ENCODE data around the gene KRT33B. TPM values are rescaled to one million over a fixed set of nuclear protein-coding genes. Genes with fewer than 3 reads are reported as not detected.

KRT33B gene
- total and polyA plus RNA-seq, 2 of the 4 experiments (the other 2 are of a cell fraction) = 0.18 to 0.22 TPM

- no TSS peak for BruUV-seq (replicated peaks)
- Histone ChIP-seq H3K79me1 (ENCODE audit: low read depth in 1 of 2, low read length in 2 of 2) (no peaks in the 10 kb centered on the region), H3K14ac (replicated peaks; ENCODE audit: low read depth, low read length) (0 out of 2 replicates have a peak overlapping the region, but pooled peaks have one; percentile 49), H4K5ac (ENCODE audit: low read depth, low read length) (peak overlapping the region; percentile 41; the same call in 1 of the 2 replicates), H3K9me3 (ENCODE audit: control insufficient read depth, insufficient read depth, low read length) (peaks cover 7% of the 10 kb centered on the region), H4K8ac (ENCODE audit: low read depth in 2 of 2, low read length in 2 of 2) (no peak overlapping the region), H3K4ac (ENCODE audit: low read depth, low read length) (no peak overlapping the region), H3K18ac (ENCODE audit: low read depth, low read length) (peak overlapping the region; percentile 87), H4K91ac (ENCODE audit: insufficient read depth, low read depth, low read length) (no peak overlapping the region; the same call in 1 of the 2 replicates), H2BK20ac (ENCODE audit: low read depth, low read length) (peak overlapping the region; percentile 16; the same call in 1 of the 2 replicates), H3K56ac (ENCODE audit: extremely low read depth, insufficient read depth, low read length) (no peak overlapping the region), H3K4me2 (ENCODE audit: low read depth, low read length) (no peak overlapping the region; the same call in 1 of the 2 replicates), H3K4me3 (ENCODE audit: insufficient read depth, low read depth, low read length) (no peak overlapping the region), H2AFZ (replicated peaks; ENCODE audit: low read length, poor library complexity) (no peak overlapping the region), H3K23ac (ENCODE audit: low read depth, low read length) (peak overlapping the region; percentile 34; the same call in 1 of the 2 replicates), H3K36me3 (ENCODE audit: control insufficient read depth, insufficient read depth, low read length) (no peaks in the 10 kb centered on the region), H4K20me1 (ENCODE audit: insufficient read depth, low read length) (no peaks in the 10 kb centered on the region), H2AK9ac (replicated peaks; ENCODE audit: low read depth, low read length, poor library complexity) (no peak overlapping the region), H3K27me3 (ENCODE audit: control insufficient read depth, insufficient read depth, low read length) (peaks cover 3% of the 10 kb centered on the region), H3K4me1 (ENCODE audit: control insufficient read depth, insufficient read depth, low read length) (peaks cover 6% of the 10 kb centered on the region), H2BK15ac (ENCODE audit: low read depth, low read length) (0 out of 3 replicates have a peak overlapping the region, but pooled peaks have one; percentile 12), H3K9ac (ENCODE audit: low read depth, low read length) (no peak overlapping the region), H2AK5ac (ENCODE audit: low read depth, low read length) (no peak overlapping the region), H2BK5ac (ENCODE audit: low read depth, low read length, poor library complexity, severe bottlenecking) (peak overlapping the region; percentile 41), H3K27ac (ENCODE audit: insufficient read depth, low read length) (no peak overlapping the region), H3K9me1 (ENCODE audit: insufficient read depth, low read length) (no peaks in the 10 kb centered on the region), H2BK120ac (ENCODE audit: low read depth, low read length) (peak overlapping the region; percentile 68; the same call in 1 of the 2 replicates)
- TF ChIP-seq CEBPB (IDR thresholded peaks at IDR 0.05; ENCODE audit: low read depth, low read length) (peak; percentile 81), NFE2L2 (IDR thresholded peaks at IDR 0.05; ENCODE audit: low read depth, low read length) (no peak), MAZ (IDR thresholded peaks at IDR 0.05; ENCODE audit: borderline replicate concordance, low read depth, low read length) (no peak), SMC3 (IDR thresholded peaks at IDR 0.05; ENCODE audit: low read depth, low read length) (no peak), BHLHE40 (IDR thresholded peaks at IDR 0.05; ENCODE audit: low read depth, low read length) (no peak), RAD21 (IDR thresholded peaks at IDR 0.05; ENCODE audit: low read length) (no peak), RCOR1 (IDR thresholded peaks at IDR 0.05; ENCODE audit: insufficient replicate concordance, low read length) (no peak), POLR2A (IDR thresholded peaks at IDR 0.05; ENCODE audit: low read depth, low read length) (no peak)
- DNase-seq (peak; percentile 39), ATAC-seq (ENCODE audit: low read depth) (peak; percentile 53)
- dilution Hi-C loops (cut with HindIII; ENCODE audit: low sequenced_read_pairs, unreplicated experiment) (no loop called here), in situ Hi-C loops (cut with MboI; ENCODE audit: low sequenced_read_pairs) (no loop called here), intact Hi-C loops (cut with micrococcal nuclease) (no loop called here)
- no CpG with 5 or more reads among the region's 5 CpGs for WGBS, 2 experiments (ENCODE audit: extremely low coverage in 2 of 2, insufficient read length in 1 of 2)
- POLR2A ChIA-PET (ENCODE audit: unreplicated experiment) = no interaction called here
- CTCF ChIA-PET = no interaction called here
Measured at GRCh38 chr17:41338961-41339485, 30.6 kb downstream of the KRT33B start.

All from IMR-90 (cell line).